ENCODE data around the gene GNAQ.

DNA sequence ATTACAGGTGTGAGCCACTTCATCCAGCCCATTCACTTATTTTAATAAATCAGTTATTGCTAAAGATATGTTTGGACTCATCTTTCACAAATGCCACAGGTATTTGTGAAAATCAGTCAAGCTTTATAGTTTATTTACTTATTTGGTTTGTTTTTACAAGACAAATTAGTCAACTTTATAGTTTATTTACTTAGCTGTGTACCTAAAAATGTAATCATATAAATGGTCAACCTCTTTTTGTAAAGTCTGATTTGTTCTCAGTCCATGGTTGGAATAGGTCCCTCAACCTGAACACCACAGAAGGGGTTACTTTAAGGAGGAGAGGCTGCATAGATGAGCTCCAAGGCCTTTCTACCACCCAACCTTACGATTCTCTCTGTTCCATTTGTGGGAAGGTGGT lies 80.2 kb downstream of the GNAQ start:
- TF ChIP-seq, protein P1, sequence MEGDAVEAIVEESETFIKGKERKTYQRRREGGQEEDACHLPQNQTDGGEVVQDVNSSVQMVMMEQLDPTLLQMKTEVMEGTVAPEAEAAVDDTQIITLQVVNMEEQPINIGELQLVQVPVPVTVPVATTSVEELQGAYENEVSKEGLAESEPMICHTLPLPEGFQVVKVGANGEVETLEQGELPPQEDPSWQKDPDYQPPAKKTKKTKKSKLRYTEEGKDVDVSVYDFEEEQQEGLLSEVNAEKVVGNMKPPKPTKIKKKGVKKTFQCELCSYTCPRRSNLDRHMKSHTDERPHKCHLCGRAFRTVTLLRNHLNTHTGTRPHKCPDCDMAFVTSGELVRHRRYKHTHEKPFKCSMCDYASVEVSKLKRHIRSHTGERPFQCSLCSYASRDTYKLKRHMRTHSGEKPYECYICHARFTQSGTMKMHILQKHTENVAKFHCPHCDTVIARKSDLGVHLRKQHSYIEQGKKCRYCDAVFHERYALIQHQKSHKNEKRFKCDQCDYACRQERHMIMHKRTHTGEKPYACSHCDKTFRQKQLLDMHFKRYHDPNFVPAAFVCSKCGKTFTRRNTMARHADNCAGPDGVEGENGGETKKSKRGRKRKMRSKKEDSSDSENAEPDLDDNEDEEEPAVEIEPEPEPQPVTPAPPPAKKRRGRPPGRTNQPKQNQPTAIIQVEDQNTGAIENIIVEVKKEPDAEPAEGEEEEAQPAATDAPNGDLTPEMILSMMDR (IDR thresholded peaks at IDR 0.05), result no peak
- no peak for TF ChIP-seq POLR2A (IDR thresholded peaks at IDR 0.05)
